Measurements from ENCODE around the gene ARFGAP1.

The ARFGAP1 gene

DNA sequence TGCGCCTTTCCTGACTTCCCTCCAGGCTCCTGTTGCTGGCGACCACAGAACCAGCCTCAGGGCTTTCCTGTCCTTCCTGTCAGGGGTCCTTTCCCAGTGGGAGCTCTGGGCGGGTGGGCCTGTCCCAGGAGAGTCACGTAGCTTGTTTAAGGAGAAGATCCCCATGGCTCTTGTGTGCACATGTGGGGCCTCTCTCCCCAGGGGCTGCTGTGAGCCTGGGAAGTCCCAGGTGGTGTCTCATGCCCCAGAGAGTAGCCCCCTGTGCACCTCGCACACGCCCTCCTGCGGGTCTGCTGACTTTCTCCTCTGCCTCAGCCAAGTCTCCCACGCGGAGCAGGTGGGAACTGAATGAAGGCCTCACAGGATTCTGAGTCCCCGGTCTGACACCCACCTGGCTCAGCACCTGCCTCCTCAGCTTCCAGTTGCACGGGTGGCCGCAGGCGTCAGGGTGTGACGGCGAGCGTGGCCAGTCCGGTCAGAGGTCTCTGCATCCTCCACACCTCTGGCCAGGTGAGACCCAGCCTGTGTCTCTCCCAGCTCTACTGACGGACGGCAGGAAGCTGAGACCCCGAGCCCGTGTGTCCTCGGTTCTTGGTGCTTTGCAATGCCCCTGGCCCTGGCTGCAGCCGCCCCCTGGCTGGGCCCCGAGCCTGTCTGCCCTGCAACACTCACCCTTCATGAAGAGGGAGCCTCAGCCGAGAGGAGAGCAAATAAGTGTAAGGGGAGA is 12.7 kb upstream of the ARFGAP1 start:
- no peak for DNase-seq (ENCODE audit: low read depth, low spot score)

DNA sequence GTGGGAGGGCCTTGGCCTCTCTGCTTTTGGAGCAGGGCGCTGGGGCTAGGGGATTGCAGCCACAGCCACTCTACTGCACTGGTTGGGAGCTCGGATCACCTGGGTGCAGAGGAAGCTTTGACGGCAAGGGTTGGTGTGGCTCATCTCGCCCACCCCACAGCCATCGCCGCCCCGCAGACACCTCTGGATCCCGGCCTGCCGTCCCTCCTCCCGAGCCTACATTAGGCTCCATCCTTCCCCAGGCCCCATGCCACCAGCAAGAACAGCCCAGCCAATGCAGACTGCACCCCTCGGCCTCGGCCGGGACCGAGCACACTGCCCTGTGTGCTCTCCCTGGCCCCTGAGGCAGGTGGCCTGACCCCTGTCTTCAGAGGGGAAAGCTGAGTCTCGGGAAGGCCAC is 12.1 kb upstream of the ARFGAP1 start:
- DNase-seq (ENCODE audit: low read depth, low spot score): no peak

DNA sequence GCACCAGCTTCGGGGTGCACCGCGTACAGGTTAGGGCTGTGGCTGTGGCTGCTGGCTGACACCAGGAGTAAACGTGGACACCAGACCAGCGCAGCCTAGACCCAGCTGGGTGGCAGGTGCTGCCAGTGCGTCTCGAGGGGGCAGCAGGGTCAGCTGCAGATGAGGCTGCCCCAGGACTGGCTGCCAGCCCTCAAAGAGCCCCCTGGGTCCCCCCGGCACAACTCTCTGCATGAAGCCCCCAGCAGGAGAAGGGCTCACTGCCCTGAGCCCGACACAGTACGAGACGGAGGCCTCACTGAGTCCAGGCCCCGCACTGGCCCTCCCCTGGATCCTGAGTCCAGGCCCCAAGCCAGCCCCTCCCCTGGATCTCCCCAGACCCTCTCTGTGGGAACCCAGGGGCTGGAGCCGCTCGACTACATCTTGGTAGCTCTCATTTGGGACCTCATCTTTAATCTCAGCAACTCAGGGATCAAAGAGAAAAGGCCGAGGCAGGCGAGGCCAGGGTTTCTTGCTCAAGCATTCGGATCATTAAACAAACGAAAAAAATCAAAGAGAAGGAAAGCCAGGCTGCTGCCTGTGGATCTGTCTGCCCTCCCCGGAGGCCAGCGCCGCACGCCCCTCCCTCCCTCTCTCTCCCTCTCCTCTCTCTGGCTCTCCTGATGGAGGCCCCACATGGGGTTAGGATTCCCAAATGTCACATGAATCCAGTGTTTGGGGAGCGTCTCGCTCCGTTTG is 11.4 kb upstream of the ARFGAP1 start:
- DNase-seq (ENCODE audit: low read depth, low spot score): no peak

DNA sequence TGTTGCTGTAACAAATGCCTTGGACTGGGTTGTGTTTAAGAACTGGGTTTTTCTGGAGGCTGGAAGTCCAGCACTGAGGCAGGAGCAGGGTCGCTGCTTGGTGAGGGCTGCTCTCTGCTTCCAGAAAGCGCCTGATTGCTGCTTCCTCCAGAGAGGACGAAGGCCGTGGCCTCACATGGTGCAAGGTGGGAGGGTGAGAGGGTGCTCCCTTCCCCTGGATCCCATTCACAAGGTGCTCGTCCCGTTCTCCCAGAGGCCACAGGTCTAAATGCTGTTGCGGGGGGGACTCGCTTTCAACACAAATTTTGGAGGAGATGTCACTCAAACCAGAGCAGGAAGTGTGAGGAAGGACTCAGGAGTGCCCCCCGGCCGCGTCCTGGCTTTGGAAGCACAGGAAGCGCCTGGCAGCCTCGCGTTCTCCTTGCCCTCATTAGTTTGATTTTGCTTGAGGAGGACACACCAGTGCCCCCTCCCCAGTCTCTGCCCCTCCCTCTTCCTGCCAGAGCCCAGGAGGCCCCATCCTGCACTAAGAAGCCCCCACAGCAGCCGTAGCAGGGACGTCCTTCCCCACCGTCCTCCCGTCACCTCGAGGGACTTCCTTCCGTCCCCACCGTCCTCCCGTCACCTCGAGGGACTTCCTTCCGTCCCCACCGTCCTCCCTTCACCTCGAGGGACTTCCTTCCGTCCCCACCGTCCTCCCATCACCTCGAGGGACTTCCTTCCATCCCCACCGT is 10.7 kb upstream of the ARFGAP1 start:
- DNase-seq (ENCODE audit: low read depth, low spot score): no peak

DNA sequence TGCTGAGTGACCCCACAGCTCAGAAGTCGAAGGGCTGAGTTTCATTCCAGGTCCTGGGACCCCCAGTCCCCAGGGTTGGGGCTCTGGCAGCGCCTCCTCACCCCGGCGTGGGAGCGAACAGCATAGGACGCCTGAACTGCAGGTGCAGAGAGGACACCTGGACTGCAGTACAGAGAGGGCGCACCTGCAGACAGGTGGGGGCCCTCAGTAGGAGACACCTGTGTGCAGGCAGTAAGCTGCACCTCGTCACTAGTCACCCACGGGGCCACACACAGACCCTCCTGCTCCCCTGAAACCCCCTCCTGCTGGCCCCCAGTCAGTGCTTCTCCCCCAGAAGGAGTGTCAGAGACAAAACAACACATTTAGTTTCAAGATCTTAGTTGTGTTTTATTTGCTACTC is 9.8 kb upstream of the ARFGAP1 start:
- no peak for DNase-seq (ENCODE audit: low read depth, low spot score)

DNA sequence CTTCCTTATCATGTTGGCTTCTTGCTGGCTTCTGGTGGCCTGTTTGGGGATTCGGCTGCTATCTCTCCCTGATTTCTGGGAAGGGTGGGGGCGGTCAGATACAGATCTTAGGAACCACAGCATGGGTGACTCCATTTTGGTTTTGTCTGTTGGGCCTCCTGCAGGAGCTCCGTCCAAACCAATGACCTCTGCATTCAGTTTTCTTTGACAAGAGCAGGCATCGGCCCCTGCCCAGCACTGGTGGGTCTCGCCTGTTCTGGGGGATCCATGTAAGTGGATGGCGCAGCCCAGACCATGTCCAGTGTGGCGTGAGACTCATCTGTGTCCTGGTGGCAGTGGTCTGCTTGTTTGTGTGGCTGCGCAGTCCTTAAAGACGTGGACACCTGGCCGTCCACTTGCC is 8.6 kb upstream of the ARFGAP1 start:
- no peak for DNase-seq (ENCODE audit: low read depth, low spot score)

DNA sequence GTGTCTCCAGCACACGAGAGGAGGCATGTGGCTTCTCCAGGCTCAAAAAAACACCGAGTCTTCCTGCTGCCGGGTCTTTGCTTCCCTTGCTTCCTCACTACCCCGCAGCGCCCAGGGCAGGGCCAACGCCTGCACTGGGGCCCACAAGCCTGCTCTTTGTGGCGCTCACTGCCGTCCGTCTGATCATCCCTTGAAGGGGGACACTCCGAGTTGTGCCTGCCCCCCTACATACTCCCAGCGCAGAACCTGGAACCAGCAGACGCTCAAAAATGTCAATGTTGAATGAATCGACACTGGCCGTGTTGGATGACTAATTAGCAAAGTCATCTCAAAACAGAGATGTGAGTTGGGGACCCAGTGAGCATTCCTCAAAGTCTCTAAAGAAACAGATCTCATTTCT is 8.1 kb upstream of the ARFGAP1 start:
- no peak for DNase-seq (ENCODE audit: low read depth, low spot score)

DNA sequence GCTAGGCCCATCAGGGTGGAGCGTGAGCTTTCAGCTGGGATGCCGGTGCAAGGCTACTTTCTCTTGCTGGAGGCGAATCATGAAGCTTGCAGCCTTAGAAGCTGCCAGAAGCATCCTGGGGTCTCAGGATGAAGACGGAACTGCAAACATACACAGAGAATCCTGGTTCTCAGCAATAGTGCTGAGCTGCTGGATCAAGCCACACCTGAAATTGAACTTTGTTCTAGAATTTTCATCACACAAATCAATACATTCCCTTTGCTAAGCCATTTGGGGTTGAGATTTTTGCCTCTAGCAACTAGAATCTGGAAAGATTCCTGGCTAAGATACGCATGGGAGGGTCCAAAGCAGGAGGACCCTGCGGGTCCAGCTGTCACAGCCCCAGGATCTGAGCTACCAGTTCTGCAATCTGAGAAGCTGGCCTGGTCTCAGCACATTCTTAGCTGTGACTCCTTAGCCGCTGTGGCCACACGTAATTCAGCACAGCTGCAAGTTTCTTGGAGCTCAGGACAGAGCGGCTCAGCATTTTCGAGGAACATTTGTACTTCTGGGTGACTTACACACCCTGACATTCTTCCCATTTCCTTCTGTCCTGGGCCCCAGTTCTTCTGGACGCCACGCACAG is 6.6 kb upstream of the ARFGAP1 start:
- DNase-seq (ENCODE audit: low read depth, low spot score): no peak

DNA sequence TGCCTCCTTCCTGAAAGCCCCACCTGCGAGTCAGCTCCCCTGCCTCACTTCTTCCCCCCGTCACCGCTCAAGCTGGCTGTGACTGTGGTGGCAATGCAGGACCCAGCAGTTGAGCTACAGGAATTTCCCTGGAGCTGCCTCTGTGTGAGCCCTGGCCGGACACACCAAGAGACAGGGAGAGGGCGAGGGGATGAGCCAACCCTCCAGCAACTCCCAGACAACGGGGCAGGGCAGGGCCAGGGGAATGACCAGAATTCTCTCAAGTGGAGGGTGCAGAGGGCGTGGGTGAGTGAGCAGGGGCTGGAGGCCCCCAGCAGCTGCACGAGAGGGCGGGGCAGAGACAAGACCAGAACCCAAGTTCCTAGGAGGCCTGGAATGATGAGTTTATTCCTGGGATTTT is 4.9 kb upstream of the ARFGAP1 start:
- no peak for DNase-seq (ENCODE audit: low read depth, low spot score)

DNA sequence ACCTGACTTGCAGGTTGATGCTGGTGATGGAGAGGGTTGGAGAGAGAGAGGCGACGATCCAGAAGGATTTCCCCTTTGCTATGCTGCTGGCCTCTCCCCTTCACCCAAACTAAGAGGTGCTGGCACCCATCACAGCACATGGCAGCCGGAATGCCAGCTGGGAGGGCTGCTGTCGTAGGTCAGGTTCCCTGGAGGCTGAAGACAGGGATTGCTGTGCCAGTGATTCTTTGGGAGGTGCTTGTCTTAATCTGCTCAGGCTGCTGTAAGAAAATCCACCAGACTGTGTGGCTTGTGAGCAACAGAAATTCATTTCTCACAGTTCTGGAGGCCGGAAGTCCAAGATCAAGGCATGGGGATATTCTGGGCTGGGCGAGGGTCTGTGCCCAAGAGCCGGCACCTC is 4.4 kb upstream of the ARFGAP1 start:
- no peak for DNase-seq (ENCODE audit: low read depth, low spot score)

DNA sequence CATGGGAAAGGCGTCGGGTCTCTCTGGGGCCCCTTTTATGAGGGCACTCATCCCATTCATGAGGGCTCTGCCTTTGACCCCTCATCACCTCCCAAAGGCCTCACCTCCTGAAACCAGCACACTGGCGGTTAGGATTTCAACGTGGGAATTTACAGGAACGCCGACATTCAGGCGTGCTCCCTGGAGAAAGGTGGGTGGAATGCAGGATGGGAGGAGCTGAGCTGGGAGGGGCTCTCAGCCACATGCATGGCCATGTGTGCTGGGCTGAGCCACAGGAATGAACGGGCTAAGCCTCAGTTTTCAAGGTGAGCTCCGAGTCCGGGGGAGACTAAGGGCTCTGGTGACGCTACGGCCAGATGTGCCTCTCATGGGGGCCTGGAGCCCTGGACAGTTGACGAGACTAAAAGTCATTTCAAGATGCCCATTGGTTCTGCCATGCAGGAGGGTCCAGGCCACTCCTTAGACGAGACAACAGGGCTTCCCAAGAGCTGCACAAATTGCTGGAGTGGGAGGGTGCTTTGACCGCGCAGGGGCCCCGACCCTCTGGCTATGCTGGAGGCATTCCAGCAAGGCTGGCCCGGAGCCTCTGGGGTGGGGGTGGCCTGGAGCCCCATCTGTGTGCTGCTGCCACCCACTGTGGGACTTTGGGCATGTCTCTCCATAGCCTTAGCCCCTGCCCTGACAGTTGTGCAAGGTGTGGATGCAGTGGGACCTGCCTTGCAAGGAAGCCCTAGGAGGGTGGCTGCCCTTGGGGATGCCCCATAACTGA is 3.8 kb upstream of the ARFGAP1 start:
- no peak for DNase-seq (ENCODE audit: low read depth, low spot score)

DNA sequence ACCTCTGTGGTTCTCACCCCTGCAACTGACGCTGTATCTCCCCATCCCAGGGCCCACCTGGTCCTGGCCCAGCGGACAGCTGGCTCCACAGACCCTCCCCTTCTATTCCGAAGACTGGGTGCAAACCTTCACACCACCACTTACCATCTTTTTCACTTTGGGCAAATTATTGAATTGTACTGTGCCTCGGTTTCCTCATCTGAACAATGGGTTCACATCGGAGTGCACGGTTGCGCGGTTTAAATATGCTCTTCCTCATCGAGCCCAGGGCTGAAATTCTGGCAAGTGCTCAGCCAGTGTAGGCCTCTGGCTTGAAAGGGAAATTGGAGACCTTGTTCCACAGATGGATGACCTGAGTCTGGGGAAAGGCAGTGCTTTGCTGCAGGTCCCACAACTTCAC is 2.9 kb upstream of the ARFGAP1 start:
- DNase-seq (ENCODE audit: low read depth, low spot score): no peak

DNA sequence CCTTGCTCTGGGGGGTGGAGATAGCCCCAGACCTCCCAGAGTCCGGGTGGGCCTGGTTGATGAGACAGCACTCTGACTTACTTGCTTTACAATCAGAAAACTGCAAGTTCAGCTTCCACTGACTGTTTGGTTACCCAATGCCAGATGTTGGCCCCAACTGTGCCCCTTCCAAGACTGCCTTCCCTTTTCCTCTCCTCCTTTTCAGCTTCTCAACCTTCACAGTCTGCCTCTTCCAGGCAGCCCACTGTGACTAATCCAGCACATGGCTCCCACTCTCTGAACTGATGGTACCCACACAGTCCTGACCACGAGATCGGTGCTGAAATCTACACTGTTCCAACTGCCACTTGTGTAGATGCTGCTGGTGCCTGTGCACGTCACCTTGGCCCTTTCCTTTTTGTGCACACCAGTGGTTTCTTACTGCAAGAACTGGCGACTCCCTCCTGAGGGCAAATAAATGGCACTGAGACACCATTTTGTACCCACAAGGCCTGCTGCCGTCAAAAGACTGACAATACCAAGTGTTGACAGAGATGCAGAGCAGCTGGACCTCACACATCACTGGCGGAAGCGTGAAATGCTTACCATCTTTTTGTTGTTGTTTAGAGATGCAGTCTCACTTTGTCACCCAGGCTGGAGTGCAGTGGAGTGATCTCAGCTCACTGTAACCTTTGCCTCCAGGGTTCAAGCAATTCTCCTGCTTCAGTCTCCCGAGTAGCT is 1.8 kb upstream of the ARFGAP1 start:
- DNase-seq (ENCODE audit: low read depth, low spot score): no peak

DNA sequence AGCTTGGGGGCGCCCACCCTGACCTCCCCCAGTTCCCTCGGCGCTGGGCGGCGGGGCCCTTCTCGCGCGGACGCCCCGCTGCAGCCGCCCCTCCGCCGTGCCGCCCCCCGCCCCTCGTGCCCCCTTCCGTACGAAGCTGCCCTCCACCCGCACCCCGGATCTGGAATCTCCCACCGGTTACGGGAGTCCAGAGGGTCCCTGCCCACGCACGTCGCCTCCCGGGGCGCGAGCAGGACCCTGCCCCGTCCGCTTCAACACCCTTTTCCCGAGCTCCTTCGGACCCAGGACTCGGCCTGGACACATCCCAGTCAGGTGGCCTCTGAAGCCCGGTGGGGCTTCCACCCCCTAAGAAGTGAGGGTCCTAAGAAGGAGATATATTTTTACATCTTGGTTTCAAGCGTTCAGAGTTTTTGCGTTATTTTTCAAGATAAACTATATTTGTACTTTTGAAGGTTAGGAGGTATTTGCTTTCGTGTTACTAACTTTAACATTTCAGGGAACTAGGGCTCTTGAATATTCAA is 506 bp downstream of the ARFGAP1 start:
- DNase-seq (ENCODE audit: low read depth, low spot score): no peak

DNA sequence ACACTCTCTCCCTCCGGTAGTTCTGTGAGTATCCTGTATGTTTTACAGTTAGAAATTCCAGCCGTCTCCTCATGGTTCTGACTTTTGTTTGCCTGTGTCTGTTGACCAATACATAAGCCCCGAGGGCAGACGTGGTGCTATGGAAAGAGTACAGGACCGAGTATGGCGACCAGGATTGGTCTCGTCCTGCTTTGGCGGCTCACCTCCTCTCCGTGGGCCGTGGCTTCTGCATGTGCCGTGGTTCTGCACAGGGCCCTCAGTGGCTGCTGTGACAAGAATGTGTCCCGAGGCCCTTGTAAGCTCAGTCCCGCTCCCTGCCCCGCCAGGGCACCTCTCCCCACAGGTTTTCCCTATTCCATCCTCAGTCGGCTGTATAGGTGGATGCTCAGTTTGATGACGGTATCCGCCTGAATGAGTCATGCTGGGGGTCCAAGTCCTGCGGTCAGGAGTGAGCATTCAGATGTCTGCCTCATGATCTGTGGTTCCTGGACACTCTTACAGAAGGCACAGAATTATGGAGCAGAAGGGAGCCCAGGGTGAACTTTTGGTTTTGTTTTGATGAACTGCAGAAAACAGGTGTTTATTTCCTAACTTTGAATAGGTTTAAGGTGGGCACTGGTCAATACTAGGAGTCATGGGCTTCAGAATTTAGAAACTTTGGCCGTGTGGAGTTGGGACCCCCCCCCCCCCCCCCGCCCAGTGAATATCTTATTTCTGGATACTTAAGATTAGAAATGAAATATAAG is 1.2 kb downstream of the ARFGAP1 start:
- DNase-seq (ENCODE audit: low read depth, low spot score): no peak

DNA sequence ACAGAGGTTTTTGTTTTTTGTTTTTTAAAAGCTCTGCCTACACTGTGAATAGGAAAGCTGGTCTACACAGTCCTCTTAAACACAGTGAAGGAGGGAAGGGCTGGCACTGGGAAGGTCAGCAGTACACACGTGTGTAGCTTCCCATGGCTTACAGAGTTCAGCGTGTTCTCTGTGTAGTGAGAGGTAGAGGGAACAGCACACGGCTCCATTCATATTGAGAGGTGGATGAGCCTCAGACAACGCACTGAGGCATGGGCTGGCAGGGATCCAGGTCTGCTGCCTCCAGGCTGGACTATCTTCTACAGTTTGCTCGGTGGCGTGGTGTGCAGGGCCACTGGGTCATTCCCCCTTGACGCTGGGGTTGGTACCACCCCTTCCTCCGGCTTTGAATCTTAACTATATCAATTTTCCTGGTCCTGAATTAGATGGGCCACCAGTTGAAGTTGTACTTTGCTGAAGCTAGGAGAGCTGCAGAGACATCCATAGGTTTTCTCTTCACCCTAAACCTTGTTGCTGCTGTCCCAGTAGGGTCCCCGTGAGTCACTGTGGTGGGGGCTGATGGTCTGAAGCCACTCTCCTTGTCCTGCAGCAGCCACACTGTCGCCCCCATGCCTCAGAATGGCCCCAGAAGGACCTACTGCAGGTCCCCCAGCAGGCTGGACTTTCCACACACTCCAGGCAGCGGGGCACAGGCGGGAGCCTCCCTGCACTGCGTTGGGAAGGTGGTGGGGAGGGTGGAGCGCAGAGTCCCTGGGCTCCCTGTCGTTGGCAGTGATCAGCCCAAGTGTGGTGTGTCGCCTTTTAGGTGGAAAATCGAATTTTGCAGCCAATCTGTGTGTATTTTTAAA is 2.0 kb downstream of the ARFGAP1 start:
- no peak for DNase-seq (ENCODE audit: low read depth, low spot score)

DNA sequence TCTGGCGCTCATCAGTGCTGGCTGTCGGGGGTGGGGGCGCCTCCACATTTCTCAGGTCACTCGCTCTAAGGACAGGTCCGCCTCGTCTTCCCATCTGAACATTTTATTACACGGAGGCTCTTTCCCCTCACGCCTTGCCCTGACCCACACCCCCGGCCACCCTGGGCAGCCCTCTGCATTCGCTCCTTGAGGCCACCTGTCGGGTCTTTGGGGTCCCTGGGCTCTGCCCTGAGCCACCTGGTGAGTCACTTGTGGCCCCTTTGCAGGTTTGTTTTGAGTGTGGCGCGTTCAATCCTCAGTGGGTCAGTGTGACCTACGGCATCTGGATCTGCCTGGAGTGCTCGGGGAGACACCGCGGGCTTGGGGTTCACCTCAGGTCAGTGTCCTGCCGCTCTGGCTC is 3.2 kb downstream of the ARFGAP1 start:
- no peak for DNase-seq (ENCODE audit: low read depth, low spot score)

DNA sequence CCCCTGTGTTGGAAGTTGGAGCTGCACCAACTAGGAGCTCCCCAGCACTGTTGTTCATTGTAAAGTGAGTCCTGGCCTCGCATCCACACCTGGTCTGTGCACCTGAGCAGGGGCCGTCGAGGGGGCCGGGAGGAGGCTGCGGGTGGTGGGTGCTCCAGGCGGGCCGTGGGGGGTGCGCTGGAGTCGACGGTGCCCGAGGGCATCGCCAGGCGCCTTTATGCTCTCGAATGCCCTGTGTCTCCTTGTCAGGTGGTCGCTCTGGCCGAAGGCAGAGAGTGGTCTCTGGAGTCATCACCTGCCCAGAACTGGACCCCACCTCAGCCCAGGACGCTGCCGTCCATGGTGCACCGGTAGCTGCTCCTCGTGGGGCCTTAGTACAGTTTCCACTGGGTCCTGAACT is 4.3 kb downstream of the ARFGAP1 start:
- DNase-seq (ENCODE audit: low read depth, low spot score): no peak

Data from activated naive CD8-positive, alpha-beta T cell treated with anti-CD3 and anti-CD28 coated beads, Interleukin-2, amount 50 U/mL, for 16 hours (primary cell).